K562 (cell line): ENCODE measurements around the gene TARBP2. TPM values are rescaled to one million over a fixed set of nuclear protein-coding genes. Genes with fewer than 3 reads are reported as not detected.

Experiments used
- BACH1 ChIP-seq: fragments of 200-800 bp; sonication (Bioruptor generic); IDR thresholded peaks from 2 replicates; pipeline ENCODE4 v1.6.1; 2016; ENCODE audit warnings: missing genetic modification characterization, missing compliant biosample characterization
- BHLHE40 ChIP-seq: IDR thresholded peaks from 2 replicates; pipeline ENCODE4 v1.6.1; 2011; ENCODE audit warnings: low read length, improper control_type of control experiment
- CEBPB ChIP-seq: fragments of 450-650 bp; IDR thresholded peaks from 2 replicates; pipeline ENCODE4 v1.6.1; 2016; ENCODE audit warnings: missing genetic modification characterization, missing compliant biosample characterization
- ERF ChIP-seq: fragments of 450-650 bp; formaldehyde crosslinking; IDR thresholded peaks from 2 replicates; pipeline ENCODE4 v1.4.0; 2020; ENCODE audit warnings: mild to moderate bottlenecking, mixed read lengths
- FOXJ3 ChIP-seq: sonication (generic); formaldehyde crosslinking; IDR thresholded peaks from 2 replicates; pipeline ENCODE4 v1.4.0; 2020; ENCODE audit warnings: mild to moderate bottlenecking, missing genetic modification reagents
- HINFP ChIP-seq: fragments of 450-650 bp; conservative IDR thresholded peaks from 2 replicates; pipeline ENCODE4 v1.6.1; 2016; ENCODE audit warnings: missing genetic modification characterization, low read depth, mild to moderate bottlenecking, control low read depth, missing compliant biosample characterization
- HIVEP1 ChIP-seq: fragments of 250-450 bp; sonication (Bioruptor Pico); IDR thresholded peaks from 2 replicates; pipeline ENCODE4 v1.4.0; 2020; ENCODE audit warnings: mild to moderate bottlenecking
- MXI1 ChIP-seq: IDR thresholded peaks from 2 replicates; pipeline ENCODE4 v1.6.1; 2011; ENCODE audit warnings: low read depth, mild to moderate bottlenecking, improper control_type of control experiment, low read length
- PHF8 ChIP-seq: fragments of 200-600 bp; sonication (generic); IDR thresholded peaks from 2 replicates; pipeline ENCODE4 v1.6.1; 2012; ENCODE audit warnings: mixed run types, mild to moderate bottlenecking, inconsistent platforms, low read length, moderate library complexity, borderline replicate concordance
- POLR2AphosphoS5 ChIP-seq: IDR thresholded peaks from 2 replicates; pipeline ENCODE4 v1.6.1; 2011; ENCODE audit warnings: mild to moderate bottlenecking, low read depth, low read length, moderate library complexity; ENCODE audit not compliant: control insufficient read depth, insufficient read depth
- RBM15 ChIP-seq: fragments of 200-400 bp; formaldehyde crosslinking; IDR thresholded peaks from 2 replicates; pipeline ENCODE4 v1.6.1; 2018; ENCODE audit warnings: mild to moderate bottlenecking, low read length, moderate library complexity; ENCODE audit not compliant: insufficient read depth
- SIN3B ChIP-seq: fragments of 450-650 bp; IDR thresholded peaks from 2 replicates; pipeline ENCODE4 v1.6.1; 2017; ENCODE audit warnings: low read depth, mild to moderate bottlenecking, moderate library complexity
- SREBF1 ChIP-seq: fragments of 150-350 bp; IDR thresholded peaks from 2 replicates; pipeline ENCODE4 v1.6.1; 2014; ENCODE audit warnings: antibody characterized with exemption, low read depth, low read length, borderline replicate concordance
- SRSF1 ChIP-seq: fragments of 200-400 bp; formaldehyde crosslinking; IDR thresholded peaks from 2 replicates; pipeline ENCODE4 v1.6.1; 2017; ENCODE audit warnings: mild to moderate bottlenecking, low read depth, low read length, moderate library complexity
- ZKSCAN3 ChIP-seq: fragments of 250-450 bp; sonication (Bioruptor Pico); IDR thresholded peaks from 2 replicates; pipeline ENCODE4 v1.4.0; 2020
- ZNF12 ChIP-seq: sonication (generic); formaldehyde crosslinking; IDR thresholded peaks from 2 replicates; pipeline ENCODE4 v1.4.0; 2020; ENCODE audit warnings: mild to moderate bottlenecking, missing genetic modification reagents
- ZNF165 ChIP-seq: fragments of 250-450 bp; sonication (Bioruptor Pico); IDR thresholded peaks from 2 replicates; pipeline ENCODE4 v1.4.0; 2020; ENCODE audit warnings: borderline replicate concordance
- ZNF263 ChIP-seq: sonication (generic); formaldehyde crosslinking; IDR thresholded peaks from 2 replicates; pipeline ENCODE4 v1.8.0; 2022; ENCODE audit warnings: mild to moderate bottlenecking, missing genetic modification reagents, borderline replicate concordance
- ZNF384 ChIP-seq: IDR thresholded peaks from 2 replicates; pipeline ENCODE4 v1.6.1; 2012; ENCODE audit warnings: low read depth, low read length, improper control_type of control experiment
- ZNF695 ChIP-seq: fragments of 450-650 bp; formaldehyde crosslinking; IDR thresholded peaks from 2 replicates; pipeline ENCODE4 v1.4.0; 2020; ENCODE audit warnings: mild to moderate bottlenecking, moderate library complexity
- polyA plus RNA-seq, 8 experiments: library from polyadenylated mRNA; depleted of rRNA in 4 of 8; stranded (reverse) in 5 of 8; unstranded in 3 of 8; fragments of >200 nt; fragmentation: Nextera tagmentation in 2 of 8; fragmentation: Illumina TruSeq in 1 of 8; extraction: Ambion mirVana in 2 of 8; extraction: Trizol in 1 of 8; gene quantifications; 2 replicates each; pipeline versions ENCODE4 v1.2.1 to v1.2.3, GENCODE V29; 2011 to 2014; ENCODE audit warnings: inconsistent platforms in 1 of 8, missing spikeins in 1 of 8
- total RNA-seq, 7 experiments: library from RNA; depleted of rRNA in 6 of 7; stranded (reverse); fragments of >200 nt in 6 of 7; fragmentation: Illumina TruSeq in 2 of 7; extraction: Trizol in 2 of 7; gene quantifications; 2 replicates each; pipeline versions ENCODE4 v1.2.1 to v1.2.3, GENCODE V29; 2011 to 2021; ENCODE audit warnings: low replicate concordance in 1 of 7
- TF ChIP-seq, protein P1 (sequence below): IDR thresholded peaks from 2 replicates; pipeline ENCODE4 v1.6.1; 2016; ENCODE audit warnings: missing genetic modification characterization, missing compliant biosample characterization
- TF ChIP-seq, protein P2 (sequence below): sonication (generic); formaldehyde crosslinking; IDR thresholded peaks from 2 replicates; pipeline ENCODE4 v1.8.0; 2023; ENCODE audit warnings: mild to moderate bottlenecking, missing genetic modification reagents

The TARBP2 gene
- total and polyA plus RNA-seq, 9 of the 15 experiments (the other 6 are each of a cell fraction or from before 2014, with no cell fraction given), result 5.6 to 69.0 (median 44.6) TPM

- TF ChIP-seq ZNF263 (peak; percentile 31; the same call in 1 of the 2 replicates), ZNF12 (CRISPR knock-in tag) (no peak), ZNF165 (CRISPR knock-in tag) (no peak), FOXJ3 (no peak), MXI1 (no peak), HIVEP1 (no peak), SIN3B (no peak), ZNF384 (peak; percentile 58), PHF8 (peak; percentile 22; the same call in 1 of the 2 replicates), SREBF1 (no peak), ERF (CRISPR knock-in tag) (0 out of 2 replicates have a peak, but pooled peaks have one; percentile 30), HINFP (peak; percentile 93), POLR2AphosphoS5 (peak; percentile 48), BHLHE40 (no peak), ZNF695 (no peak), CEBPB (peak; percentile 99), ZKSCAN3 (no peak), BACH1 (tag) (0 out of 2 replicates have a peak, but pooled peaks have one; percentile 30), SRSF1 (no peak), RBM15 (no peak)
- TF ChIP-seq, protein P1, sequence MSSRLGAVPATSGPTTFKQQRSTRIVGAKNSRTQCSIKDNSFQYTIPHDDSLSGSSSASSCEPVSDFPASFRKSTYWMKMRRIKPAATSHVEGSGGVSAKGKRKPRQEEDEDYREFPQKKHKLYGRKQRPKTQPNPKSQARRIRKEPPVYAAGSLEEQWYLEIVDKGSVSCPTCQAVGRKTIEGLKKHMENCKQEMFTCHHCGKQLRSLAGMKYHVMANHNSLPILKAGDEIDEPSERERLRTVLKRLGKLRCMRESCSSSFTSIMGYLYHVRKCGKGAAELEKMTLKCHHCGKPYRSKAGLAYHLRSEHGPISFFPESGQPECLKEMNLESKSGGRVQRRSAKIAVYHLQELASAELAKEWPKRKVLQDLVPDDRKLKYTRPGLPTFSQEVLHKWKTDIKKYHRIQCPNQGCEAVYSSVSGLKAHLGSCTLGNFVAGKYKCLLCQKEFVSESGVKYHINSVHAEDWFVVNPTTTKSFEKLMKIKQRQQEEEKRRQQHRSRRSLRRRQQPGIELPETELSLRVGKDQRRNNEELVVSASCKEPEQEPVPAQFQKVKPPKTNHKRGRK (tag), result no peak
- TF ChIP-seq, protein P2, sequence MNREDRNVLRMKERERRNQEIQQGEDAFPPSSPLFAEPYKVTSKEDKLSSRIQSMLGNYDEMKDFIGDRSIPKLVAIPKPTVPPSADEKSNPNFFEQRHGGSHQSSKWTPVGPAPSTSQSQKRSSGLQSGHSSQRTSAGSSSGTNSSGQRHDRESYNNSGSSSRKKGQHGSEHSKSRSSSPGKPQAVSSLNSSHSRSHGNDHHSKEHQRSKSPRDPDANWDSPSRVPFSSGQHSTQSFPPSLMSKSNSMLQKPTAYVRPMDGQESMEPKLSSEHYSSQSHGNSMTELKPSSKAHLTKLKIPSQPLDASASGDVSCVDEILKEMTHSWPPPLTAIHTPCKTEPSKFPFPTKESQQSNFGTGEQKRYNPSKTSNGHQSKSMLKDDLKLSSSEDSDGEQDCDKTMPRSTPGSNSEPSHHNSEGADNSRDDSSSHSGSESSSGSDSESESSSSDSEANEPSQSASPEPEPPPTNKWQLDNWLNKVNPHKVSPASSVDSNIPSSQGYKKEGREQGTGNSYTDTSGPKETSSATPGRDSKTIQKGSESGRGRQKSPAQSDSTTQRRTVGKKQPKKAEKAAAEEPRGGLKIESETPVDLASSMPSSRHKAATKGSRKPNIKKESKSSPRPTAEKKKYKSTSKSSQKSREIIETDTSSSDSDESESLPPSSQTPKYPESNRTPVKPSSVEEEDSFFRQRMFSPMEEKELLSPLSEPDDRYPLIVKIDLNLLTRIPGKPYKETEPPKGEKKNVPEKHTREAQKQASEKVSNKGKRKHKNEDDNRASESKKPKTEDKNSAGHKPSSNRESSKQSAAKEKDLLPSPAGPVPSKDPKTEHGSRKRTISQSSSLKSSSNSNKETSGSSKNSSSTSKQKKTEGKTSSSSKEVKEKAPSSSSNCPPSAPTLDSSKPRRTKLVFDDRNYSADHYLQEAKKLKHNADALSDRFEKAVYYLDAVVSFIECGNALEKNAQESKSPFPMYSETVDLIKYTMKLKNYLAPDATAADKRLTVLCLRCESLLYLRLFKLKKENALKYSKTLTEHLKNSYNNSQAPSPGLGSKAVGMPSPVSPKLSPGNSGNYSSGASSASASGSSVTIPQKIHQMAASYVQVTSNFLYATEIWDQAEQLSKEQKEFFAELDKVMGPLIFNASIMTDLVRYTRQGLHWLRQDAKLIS (CRISPR knock-in tag), result peak; percentile 86
Observed at GRCh38 chr12:53500142-53500775, 824 bp upstream of the TARBP2 start (continued).
